Astrocyte (in vitro differentiated cells and primary cell): Measurements from ENCODE around the gene PRSS12.

Source experiments
- CTCF ChIP-seq: IDR thresholded peaks from 2 replicates; pipeline ENCODE4 v1.5.1; 2011; ENCODE audit warnings: low read depth, mild to moderate bottlenecking, inconsistent platforms, low read length, moderate library complexity; ENCODE audit not compliant: insufficient read depth
- EZH2 ChIP-seq: IDR thresholded peaks from 2 replicates; pipeline ENCODE4 v1.6.1; 2012; ENCODE audit warnings: mild to moderate bottlenecking, low read length, inconsistent platforms; ENCODE audit not compliant: insufficient read depth

DNA sequence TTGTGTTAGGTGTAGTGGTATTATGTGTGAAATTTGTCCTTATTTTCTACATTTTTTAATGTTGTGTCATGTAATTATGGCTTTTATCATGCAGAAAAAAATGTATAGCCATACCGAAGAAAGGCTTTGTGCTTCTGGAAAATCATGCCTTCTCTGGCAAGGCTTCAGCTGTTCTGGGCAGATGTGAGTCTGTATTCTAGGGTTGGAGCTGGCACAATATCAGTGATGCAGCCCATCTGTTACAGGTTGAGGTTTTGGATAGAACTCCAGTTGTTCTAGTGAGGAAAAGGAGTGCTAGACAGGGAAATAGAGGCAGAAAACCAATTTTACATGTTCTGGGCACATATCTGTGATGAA, 44.8 kb upstream of the PRSS12 start:
- TF ChIP-seq EZH2, result no peak
- TF ChIP-seq CTCF, result no peak
